Right lobe of liver (tissue), 4 donors: ENCODE results near the gene ITPR1.

Source experiments
- CTCF ChIP-seq, 4 donors: fragments of 200-600 bp in 3 of 4; fragments of 450-650 bp in 1 of 4; IDR thresholded peaks; one replicate each; pipeline versions ENCODE4 v1.5.1 to v1.8.0; 2016 to 2022; ENCODE audit warnings: antibody characterized with exemption in 4 of 4, mild to moderate bottlenecking in 2 of 4
- POLR2A ChIP-seq: fragments of 450-650 bp; IDR thresholded peaks from one replicate; pipeline ENCODE4 v1.6.1; 2017; ENCODE audit warnings: antibody characterized with exemption, mild to moderate bottlenecking
- donor health status: DM: no; HTN: no; CAD: no.
- donor health status: DM: no; HTN: no; CAD: no.
- donor health status: DM: no; HTN: yes; CAD: no.

GRCh38 chr3:4885316-4885715 is 392.2 kb downstream of the ITPR1 start:
- TF ChIP-seq CTCF (IDR thresholded peaks at IDR 0.05) (no peak), POLR2A (no peak)
